Activated CD4-positive, CD25-positive, alpha-beta regulatory T cell treated with anti-CD3 and anti-CD28 coated beads, Interleukin-2, amount 50 U/mL, for 72 hours (primary cell): Measurements from ENCODE around the gene CDH20.

ENCODE experiments used
- DNase-seq: peaks from one replicate; pipeline ENCODE4 v3.0.0; 2021

Gene CDH20

GRCh38 chr18:61333271-61333745 is at the start of gene CDH20:
Gene CDH20, plus strand, starts transcription at chr18:61333430.
- DNase-seq: no peak

- no peak for DNase-seq
These were observed 49.2 kb upstream of the CDH20 start for GRCh38 chr18:61284039-61284438.

GRCh38 chr18:61285777-61286176 is 47.5 kb upstream of the CDH20 start:
- no peak for DNase-seq

GRCh38 chr18:61286867-61287266 is 46.4 kb upstream of the CDH20 start:
- DNase-seq: no peak

- DNase-seq: no peak
These were observed 42.6 kb upstream of the CDH20 start for GRCh38 chr18:61290616-61291015.

GRCh38 chr18:61292280-61293035 is 40.8 kb upstream of the CDH20 start:
- no peak for DNase-seq

- DNase-seq: no peak
These were observed 38.1 kb upstream of the CDH20 start for GRCh38 chr18:61295153-61295552.

- DNase-seq: no peak
These were observed 25.2 kb upstream of the CDH20 start for GRCh38 chr18:61308004-61308403.

GRCh38 chr18:61308795-61309393 is 24.3 kb upstream of the CDH20 start:
- no peak for DNase-seq

GRCh38 chr18:61322265-61322873 is 10.9 kb upstream of the CDH20 start:
- no peak for DNase-seq

- DNase-seq: no peak
These were observed 9.3 kb upstream of the CDH20 start for GRCh38 chr18:61323951-61324350.

GRCh38 chr18:61326407-61326806 is 6.8 kb upstream of the CDH20 start:
- no peak for DNase-seq

GRCh38 chr18:61329398-61329797 is 3.8 kb upstream of the CDH20 start:
- DNase-seq: no peak

- no peak for DNase-seq
These were observed 2.2 kb upstream of the CDH20 start for GRCh38 chr18:61331051-61331450.

GRCh38 chr18:61333746-61334490 is 688 bp downstream of the CDH20 start:
- no peak for DNase-seq

GRCh38 chr18:61334491-61334850 is 1.2 kb downstream of the CDH20 start:
- no peak for DNase-seq

- no peak for DNase-seq
These were observed 1.9 kb downstream of the CDH20 start for GRCh38 chr18:61334951-61335683.

- no peak for DNase-seq
These were observed 2.7 kb downstream of the CDH20 start for GRCh38 chr18:61335684-61336555.

- no peak for DNase-seq
These were observed 3.5 kb downstream of the CDH20 start for GRCh38 chr18:61336766-61337165.

- DNase-seq: no peak
These were observed 4.3 kb downstream of the CDH20 start for GRCh38 chr18:61337527-61337926.

GRCh38 chr18:61340148-61340547 is 6.9 kb downstream of the CDH20 start:
- no peak for DNase-seq

- DNase-seq: no peak
These were observed 15.0 kb downstream of the CDH20 start for GRCh38 chr18:61348230-61348629.
